Endometrial microvascular endothelial cells (primary cell): Measurements from ENCODE around the gene ANKS1A. TPM values are rescaled to one million over a fixed set of nuclear protein-coding genes. Genes with fewer than 3 reads are reported as not detected.
"Not testable (repeated sequence)": the region's sequence is repeated elsewhere in the genome, so short reads cannot be mapped to it uniquely, and the experiment has no call there.

Experiments used
- in situ Hi-C: cut with HindIII; loops from 2 replicates; pipeline ENCODE4 v1.10.0; 2017; ENCODE audit warnings: low sequenced_read_pairs, low pct_unique_long_range_greater_than_20kb; ENCODE audit errors: inconsistent ontology term
- total RNA-seq: library from RNA; depleted of rRNA; stranded (reverse); fragments of >200 nt; gene quantifications from one replicate; pipeline ENCODE4 v1.2.3, GENCODE V29; 2015; ENCODE audit errors: inconsistent ontology term

Gene ANKS1A, protein sequence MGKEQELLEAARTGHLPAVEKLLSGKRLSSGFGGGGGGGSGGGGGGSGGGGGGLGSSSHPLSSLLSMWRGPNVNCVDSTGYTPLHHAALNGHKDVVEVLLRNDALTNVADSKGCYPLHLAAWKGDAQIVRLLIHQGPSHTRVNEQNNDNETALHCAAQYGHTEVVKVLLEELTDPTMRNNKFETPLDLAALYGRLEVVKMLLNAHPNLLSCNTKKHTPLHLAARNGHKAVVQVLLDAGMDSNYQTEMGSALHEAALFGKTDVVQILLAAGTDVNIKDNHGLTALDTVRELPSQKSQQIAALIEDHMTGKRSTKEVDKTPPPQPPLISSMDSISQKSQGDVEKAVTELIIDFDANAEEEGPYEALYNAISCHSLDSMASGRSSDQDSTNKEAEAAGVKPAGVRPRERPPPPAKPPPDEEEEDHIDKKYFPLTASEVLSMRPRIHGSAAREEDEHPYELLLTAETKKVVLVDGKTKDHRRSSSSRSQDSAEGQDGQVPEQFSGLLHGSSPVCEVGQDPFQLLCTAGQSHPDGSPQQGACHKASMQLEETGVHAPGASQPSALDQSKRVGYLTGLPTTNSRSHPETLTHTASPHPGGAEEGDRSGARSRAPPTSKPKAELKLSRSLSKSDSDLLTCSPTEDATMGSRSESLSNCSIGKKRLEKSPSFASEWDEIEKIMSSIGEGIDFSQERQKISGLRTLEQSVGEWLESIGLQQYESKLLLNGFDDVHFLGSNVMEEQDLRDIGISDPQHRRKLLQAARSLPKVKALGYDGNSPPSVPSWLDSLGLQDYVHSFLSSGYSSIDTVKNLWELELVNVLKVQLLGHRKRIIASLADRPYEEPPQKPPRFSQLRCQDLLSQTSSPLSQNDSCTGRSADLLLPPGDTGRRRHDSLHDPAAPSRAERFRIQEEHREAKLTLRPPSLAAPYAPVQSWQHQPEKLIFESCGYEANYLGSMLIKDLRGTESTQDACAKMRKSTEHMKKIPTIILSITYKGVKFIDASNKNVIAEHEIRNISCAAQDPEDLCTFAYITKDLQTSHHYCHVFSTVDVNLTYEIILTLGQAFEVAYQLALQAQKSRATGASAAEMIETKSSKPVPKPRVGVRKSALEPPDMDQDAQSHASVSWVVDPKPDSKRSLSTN
- 12.5 TPM for total RNA-seq

DNA sequence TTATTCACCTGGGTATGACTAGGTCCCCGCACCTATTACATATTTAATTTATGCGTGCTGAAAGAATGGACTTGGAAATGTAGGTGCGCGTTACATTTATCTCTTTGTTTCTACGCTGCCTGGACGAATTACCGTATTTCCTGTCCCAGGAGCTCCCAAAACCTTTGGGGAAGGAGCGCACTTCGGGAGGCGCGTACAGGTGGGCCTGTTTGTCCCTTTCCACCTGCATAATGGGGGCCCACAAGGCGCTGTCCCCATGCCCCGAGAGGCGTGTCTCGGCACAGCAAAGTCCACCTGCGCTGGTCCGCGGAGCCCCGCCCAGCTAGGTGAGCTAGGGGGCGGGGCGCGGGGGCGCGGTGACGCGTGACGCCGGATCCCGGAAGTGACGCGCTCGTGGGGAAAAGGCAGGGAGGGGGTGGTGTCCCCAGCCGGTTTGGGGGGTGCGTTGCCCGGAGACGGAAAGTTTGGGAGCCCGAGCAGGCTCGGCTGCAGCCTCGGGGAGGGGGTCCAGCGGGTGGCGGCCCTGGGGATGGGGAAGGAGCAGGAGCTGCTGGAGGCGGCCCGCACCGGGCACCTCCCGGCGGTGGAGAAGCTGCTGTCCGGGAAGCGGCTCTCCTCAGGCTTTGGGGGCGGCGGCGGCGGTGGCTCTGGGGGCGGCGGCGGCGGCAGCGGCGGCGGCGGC, at the start of gene ANKS1A:
Gene ANKS1A (plus strand): TSS at position 382 of the 682 bp plus-strand sequence. CDS start 148 bp downstream, at position 530.
- in situ Hi-C loops = no loop called here

DNA sequence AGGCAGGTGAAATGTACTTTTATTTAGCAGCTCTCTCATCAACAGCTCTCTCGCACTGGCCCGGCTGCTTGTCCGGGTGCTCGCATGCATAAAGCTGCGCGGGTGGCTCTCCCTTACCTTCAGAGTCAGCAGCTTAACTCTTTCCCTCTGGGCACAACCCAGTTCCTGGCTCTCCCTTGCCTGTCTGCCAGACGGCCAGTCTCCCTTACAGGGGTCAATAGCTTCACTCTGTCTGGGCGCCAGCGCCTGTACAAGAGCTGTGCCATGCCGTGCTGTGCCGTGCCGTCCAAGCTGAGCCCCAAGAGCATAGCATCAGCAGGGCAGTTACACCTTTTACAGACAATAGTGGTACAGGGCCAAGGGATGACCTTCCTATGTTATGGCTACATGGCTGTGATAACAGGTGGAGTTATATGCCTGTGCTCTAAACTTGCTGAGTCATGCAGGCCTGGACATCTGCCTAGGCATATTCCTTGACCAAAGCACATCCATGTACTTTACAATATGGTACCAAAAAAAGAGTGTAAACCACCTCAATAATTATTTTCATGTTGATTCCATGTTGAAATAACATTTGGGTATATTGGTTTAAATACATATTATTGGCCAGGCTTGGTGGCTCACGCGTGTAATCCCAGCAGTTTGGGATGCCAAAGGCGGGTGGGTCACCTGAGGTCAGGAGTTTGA, 49.2 kb upstream of the ANKS1A start:
- in situ Hi-C loops = no loop called here

DNA sequence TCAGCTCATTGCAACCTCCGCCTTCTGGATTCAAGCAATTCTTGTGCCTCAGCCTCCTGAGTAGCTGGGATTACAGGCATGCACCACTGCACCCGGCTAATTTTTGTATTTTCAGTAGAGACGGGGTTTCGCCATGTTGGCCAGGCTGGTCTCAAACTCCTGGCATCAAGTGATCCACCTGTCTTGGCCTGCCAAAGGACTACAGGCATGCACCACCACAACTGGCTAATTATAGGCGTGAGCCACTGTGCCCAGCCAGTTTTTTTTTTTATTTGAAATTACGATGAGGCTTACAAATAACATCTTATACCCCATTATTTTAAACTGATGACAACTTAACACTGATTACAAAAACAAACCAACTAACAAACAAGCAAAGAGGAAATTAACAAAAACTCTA, 40.0 kb upstream of the ANKS1A start:
- in situ Hi-C loops = not testable (repeated sequence)

DNA sequence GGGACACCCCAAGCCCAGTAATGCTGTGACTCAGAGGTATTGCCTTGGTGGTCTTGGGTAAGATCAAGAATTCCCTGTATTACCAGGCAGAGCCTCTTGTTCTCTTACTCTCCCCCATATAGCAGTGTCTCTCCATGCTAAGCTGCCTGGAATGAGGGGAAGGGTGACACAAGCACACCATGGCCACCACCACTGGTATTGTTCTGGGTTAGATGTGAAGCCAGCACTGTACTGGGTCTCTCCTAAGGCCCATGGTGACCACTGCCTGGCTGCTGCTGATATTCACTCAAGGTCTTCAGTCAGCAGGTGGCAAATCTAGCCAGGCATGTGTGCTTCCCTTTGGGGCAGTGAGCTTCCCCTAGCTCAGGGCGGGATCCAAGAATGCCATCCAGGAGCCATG, 37.7 kb upstream of the ANKS1A start:
- in situ Hi-C loops = no loop called here

DNA sequence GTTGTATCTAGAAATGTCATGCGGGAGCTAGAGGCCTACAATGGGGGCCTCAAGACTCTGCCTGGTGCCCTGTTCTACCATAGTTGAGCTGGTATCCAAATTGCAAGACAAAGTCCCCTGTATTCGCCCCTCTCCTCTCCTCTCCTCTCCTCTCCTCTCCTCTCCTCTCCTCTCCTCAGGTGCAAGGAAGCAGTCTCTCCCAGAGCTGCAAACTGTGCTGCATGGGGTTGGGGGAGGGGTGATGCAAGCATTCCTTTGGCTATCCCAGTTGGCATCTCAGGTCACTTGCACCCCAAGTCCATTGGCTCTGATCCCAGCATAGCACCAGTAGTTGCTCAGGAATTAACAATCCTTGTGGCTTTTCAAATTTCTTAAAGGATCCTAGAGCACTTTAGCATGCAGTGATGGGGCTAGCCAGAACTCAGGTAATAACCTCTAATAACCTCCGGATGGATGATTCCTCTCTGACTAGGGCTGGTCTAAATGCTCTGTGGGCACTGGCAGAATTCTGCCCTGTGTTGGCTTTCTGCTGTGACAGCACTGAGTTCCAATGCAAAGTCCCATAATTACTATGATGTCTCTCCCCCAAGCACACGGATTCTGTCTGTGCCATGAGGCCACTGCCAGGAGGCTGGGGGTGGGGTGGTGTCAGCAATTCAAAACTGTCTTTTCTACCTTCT, 36.5 kb upstream of the ANKS1A start:
- in situ Hi-C loops = no loop called here

DNA sequence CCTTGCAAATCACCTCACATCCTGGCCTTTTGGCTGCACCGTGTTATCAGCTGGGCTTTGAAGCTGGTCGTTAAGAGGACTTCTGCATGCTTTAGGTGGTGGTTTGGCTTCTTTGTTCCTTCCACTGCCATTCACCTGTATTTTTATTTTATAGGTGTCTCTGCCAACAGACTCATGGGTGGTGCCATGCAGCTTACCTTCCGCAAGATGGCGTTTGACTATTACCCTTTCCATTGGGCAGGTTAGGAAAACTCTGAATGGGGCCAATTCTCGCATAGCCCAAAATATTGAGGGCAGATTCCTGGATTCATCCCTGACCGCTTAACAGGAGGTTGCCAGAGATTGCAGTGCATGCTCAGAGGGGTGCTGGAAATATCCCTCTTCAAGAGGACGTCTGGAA, 33.6 kb upstream of the ANKS1A start:
- in situ Hi-C loops = no loop called here

DNA sequence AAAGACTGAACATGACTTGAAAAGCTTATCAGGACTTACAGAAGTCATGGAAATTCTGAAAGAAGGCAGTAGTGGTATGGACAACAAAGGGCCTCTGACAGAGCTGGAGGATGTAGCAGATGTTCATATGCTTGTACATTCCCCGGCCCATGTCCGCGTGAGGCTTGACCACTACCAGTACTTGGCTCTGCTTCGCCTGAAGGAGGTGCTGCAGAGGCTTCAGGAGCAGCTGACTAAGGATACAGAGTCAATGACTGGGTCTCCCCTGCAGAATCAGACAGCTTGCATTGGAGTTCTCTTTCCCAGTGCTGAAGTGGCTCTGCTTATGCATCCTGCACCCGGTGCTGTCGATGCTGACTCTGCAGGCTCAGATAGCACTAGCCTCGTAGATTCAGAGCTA, 30.4 kb upstream of the ANKS1A start:
- in situ Hi-C loops = no loop called here

DNA sequence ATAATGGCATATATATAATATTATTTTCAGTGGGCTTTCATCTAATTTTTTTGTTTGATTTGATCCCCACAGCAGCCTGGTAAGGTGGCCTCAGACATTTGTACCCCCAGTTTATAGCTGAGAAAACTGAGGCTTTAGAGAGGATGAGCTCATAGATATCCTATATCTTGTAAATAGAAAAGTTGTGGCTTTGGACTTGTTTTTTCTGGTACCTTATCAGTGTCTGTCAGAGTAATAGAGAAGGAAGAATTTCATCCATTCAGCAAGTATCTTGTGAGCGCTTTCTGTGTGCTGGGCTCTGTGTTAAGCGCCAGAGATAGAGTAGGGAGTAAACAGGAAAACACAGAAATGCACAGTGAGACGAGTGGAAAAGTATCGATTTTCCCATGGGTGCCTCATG, 29.1 kb upstream of the ANKS1A start:
- in situ Hi-C loops = no loop called here

DNA sequence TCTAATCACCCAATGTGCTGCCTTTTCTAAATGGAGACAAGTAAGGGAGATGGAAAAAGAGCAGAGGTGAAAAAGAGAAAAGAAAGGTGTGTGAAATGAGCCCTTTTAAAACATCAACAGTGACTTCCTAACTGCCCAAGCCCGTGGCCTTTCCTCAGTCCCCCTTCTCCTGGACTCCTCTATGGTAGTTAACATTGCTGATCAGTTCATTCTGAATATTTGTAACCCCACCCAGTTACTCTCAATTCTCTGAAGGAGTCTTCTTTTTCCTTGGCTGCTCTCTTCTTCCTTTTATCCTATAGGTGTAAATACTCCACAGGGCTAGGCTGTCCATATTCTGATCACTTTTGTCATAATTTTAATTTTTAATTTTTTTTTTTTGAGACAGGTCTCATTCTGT, 28.3 kb upstream of the ANKS1A start:
- in situ Hi-C loops = no loop called here

DNA sequence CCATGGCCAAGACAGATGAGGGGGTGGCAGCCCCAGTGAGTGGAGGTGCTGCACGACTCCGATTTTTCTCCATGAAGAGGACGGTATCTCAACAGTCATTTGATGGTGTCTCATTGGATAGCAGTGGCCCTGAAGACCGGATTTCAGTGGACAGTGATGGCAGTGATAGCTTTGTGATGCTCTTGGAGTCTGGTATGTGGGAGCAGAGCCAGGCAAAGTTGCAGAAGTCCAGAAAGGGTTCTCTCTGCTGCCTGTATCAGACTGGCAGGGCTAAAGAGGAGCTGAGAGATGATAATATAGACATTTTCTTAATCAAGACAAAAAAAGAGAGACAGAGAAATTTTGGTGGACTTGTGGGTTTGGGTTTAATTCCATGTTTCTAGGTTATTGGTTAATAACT, 25.0 kb upstream of the ANKS1A start:
- in situ Hi-C loops = no loop called here

DNA sequence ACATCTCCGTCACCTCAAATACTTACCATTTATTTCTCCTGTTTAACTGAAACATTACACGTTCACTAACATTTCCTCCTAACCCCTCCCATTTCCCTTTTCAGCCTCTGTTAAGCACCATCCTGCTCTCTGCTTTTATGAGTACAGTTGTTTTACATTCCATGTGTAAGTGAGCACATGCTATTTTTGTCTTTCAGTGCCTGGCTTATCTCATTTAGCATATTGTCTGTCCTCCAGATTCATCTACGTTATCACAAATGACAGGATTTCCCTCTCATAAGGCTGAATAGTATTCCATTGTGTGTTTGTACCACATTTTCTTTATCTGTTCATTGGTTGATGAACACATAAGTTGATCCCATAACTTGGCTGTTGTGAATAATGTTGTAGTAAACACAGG, 23.9 kb upstream of the ANKS1A start:
- in situ Hi-C loops = no loop called here

DNA sequence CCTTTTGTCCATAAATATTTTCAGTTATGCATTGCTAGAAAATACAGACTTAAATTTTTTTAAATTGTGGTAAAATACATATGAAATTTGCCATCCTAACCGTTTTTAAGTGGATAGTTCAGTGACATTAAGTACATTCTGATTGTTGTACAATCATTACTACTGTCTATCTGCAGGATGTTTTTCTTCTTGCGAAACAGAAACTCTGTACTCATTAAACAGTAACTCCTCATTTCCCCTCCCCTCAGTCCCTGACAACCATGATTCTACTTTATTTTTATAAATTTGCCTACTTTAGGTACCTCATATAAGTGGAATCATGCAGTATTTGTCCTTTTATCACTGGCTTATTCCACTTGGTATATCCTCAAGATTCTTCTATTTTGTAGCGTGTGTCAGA, 22.5 kb upstream of the ANKS1A start:
- in situ Hi-C loops = no loop called here

DNA sequence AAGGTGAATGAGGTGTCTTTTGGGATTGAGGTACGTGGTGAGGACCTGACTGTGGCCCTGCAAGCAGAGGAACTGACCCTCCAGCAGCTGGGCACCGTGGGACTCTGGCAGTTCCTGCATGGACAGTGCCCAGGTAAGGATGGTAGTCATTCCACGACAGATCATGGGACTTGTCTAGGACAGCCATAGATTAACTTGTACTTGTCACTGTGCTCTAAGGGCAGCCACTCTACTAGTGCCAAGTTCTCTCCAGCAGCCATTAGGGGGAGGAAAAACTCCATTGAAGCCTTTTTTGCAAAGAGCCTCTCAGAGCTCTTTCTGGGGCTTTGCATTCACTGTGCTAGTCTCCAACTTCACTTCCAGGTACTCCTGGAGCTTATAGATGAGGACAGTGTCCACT, 21.6 kb upstream of the ANKS1A start:
- in situ Hi-C loops = no loop called here

DNA sequence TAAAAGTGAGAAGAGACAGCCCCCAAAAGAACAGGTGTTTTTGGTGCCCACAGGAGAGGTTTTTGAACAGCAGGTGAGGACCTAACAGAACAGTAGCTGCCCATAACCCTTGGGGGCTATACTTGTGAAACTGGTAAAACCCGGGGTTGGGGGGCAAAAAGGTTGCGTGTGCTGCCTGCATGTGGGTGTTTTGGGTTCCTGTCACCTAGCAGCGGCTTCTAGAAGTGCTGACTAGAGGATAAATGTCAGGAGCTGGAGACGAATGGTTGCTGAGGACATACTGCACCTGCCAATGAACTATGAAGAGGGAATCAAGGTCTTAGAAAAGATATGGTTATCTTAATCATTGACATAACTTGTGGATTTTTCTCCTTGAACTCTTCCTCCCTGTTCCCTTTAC, 17.2 kb upstream of the ANKS1A start:
- in situ Hi-C loops = no loop called here

DNA sequence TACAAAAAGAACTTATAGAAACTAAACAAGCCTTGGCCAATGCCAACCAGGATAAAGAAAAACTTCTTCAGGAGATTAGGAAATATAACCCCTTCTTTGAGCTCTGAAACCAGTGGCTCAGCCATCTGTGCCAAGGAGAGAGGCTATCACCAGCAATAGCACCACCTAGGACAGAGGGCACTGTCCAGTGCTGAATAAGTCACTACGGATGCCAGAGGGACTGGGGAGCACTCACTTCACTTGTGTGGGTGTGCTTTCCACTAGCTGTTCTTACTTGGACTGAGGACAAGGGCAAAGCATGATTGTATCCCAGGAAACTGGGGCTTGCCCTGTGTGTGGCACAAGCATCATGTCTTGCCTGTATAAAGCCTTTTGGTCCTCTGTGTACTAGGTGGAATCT, 16.7 kb upstream of the ANKS1A start:
- in situ Hi-C loops = no loop called here

DNA sequence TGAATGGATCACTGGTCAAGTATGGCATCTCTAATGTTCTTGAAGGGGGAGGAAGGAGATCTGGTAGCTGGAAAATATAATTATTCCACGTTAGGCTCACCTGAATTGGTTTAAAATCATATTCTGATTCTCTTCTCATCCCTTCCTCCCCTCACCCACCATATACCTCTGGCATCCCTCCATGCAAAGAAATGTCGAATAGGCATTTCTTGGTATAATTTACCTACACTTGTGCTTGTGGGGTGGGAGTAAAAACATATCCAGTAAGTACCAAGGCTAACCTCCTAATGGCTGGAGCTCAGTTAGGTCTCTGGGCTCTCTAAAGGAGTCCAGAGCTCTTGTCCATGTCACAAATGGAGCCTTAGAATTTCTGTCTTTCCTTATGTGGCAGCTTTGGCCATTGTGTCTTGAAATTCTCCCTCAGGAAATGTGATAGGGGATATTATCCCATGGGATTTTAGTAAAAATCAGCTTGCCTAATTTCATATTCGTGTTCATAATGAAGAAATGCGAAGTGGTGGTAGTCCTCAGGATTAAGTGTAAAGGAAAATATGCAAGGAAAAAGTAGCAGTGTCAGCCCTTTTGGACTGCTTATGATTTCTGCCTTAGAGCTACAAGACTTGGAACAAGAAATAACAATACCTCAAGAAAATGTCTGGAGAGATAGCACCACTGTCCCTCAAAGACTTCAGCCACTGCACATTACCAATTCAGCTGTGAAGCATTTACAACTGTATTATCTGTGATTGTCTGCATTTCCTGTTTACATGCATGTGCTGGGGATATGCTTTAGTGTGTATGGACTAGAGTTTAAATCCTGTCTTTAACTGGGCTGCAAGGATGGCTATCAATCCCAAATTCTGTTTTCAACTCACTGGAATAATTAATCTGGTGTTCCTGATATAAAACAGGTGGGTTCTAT, 13.5 kb upstream of the ANKS1A start:
- in situ Hi-C loops = no loop called here

DNA sequence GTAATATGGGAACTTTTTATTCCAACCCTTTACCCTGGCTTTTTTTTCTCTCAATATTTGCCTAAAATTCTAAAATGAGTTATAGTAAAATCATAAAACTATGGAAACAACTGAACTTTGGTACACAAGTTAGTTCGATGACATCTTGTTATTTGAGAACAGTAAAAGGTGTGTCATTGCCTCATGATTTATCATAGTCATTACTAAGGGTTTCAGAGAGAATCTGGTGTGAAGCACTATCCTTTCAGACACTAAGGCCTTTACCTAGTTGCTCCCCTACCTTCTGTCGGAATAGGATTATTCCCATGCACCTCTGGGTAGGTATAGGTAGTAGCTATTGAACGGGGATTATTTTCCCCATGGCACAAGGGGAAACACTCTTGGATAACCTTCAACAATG, 12.6 kb upstream of the ANKS1A start:
- in situ Hi-C loops = no loop called here
